GM20000 (cell line): ENCODE data around the gene CLDN24.

ENCODE experiments used
- DNase-seq: peaks from one replicate; pipeline ENCODE4 v3.0.0; 2012; ENCODE audit warnings: low spot score
- TF ChIP-seq, protein P1 (sequence below): IDR thresholded peaks from 2 replicates; pipeline ENCODE4 v1.5.1; 2012; ENCODE audit warnings: mild to moderate bottlenecking, control low read depth; ENCODE audit errors: extremely low read depth, missing control alignments

The CLDN24 gene

DNA sequence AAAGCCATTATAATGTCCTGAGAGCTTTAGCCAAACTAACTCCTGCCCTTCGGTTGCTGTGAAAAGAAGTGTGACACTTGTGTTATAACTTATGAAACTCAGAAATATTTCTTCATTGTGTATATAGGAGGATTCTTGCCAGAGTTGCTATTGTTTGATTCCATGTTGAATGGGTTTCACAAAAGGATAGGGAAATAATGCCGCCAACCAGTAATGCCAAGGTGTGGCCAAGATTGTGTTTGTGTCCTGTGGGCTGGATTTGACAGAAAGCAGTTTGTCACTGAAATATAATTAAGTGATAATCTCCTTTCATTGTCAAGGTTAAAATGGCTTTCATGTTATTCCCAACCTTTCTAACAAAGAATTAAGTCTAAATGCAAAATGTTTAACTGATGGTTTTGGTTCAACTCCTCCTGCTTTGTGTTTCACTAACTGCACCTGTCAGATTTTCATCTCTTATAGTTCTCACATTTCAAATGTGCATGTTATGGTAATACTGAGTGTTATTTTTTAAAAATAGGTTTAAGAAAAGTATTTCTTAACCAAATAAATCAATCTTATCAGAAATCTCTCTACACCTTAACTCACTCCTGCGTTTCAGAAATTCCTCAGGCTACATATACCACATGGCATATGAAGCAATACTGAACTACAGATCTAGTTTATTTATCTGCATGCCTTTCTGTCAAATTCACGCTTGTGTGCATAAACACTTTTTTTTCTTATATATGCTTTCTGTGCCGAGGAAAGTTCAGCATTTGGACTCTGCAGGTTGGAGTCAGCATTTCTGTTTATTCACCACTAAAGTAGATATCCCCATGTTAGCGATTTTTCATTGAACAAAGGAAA lies 1.8 kb downstream of the CLDN24 start, which contains the start of gene CLDN22:
CLDN22 (minus strand) TSS at position 66 of the 849 bp plus-strand sequence; CDS start at position 8, 58 bp downstream.
- no peak for DNase-seq
- TF ChIP-seq, protein P1, sequence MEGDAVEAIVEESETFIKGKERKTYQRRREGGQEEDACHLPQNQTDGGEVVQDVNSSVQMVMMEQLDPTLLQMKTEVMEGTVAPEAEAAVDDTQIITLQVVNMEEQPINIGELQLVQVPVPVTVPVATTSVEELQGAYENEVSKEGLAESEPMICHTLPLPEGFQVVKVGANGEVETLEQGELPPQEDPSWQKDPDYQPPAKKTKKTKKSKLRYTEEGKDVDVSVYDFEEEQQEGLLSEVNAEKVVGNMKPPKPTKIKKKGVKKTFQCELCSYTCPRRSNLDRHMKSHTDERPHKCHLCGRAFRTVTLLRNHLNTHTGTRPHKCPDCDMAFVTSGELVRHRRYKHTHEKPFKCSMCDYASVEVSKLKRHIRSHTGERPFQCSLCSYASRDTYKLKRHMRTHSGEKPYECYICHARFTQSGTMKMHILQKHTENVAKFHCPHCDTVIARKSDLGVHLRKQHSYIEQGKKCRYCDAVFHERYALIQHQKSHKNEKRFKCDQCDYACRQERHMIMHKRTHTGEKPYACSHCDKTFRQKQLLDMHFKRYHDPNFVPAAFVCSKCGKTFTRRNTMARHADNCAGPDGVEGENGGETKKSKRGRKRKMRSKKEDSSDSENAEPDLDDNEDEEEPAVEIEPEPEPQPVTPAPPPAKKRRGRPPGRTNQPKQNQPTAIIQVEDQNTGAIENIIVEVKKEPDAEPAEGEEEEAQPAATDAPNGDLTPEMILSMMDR: no peak

DNA sequence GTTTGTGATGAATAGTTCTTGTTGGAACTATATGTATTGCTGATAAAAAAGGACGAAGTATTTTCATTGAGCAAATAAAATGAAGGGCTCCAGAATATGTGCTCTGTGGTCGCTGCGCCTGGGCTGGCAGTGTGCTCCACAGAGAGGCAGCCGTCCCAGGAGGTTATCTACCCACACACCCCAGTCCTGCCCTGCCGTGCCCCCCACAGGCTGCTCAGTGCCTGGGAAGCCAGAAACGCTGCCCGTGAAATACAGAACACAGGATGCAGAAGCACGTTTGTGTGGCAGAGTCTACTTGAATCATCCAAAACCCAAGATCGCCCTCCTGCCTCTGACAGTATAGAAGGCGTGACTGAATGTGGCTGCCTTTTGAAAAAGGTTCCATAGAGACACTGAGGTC lies 3.6 kb downstream of the CLDN24 start:
- TF ChIP-seq, protein P1: no peak
- DNase-seq: no peak

DNA sequence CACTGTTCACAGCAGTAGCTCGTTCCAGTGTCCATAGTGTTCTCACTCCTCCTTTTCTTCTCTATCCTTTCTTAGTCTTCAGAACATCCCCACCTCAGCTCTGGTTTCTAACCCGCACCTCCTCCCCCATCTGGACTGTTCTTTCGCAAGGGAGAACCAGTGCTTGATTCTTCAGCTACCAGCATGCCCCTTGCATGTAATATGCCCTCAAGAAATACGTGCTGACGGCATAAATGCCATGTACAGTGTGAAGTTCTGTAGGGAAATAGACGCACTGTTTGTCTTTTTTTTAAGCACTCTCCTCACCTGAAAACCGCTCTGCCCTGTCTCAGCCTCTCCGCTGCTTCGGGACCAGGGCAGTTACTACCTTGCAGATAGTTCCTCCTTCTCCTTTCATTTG lies 7.4 kb downstream of the CLDN24 start:
- no peak for DNase-seq
- TF ChIP-seq, protein P1: no peak

DNA sequence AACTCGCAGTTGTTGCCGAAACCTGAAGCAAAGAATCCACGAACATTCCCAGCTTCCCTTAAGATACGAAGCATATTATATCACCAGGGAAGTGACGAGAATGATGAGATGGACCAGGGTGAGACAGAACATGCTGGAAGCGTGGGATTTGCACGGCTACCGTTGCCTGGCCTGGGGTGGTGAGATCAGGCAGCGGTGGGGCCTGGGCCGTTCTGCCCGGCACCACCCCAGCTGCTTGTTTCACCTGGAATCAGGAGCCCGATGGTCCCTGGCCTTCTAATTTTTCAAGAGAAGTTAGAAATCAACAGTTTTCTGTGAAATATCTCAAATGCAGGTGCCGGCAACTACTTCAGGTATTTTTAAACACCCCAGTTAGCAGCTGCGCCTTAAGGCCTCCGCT lies 7.9 kb downstream of the CLDN24 start:
- TF ChIP-seq, protein P1: no peak
- DNase-seq: no peak

DNA sequence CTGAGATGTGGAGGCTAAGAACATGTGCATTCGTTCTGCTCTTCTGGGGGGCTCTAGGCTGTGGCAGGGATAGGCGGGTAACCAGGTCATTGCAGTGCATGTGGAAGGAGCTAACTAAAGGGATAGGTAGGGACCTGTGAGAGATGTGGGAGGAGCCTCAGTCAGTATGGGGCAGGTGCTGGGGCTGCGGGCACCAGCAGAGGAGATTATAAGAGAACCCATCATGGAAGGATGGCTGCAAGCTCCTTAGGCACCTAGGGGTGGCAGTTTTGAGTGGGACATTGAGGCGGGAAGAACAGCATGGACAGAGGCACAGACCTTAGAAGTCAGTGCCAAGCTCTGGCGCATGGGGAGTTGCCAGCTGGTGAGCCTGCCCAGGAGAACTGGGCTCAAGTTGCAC lies 9.4 kb downstream of the CLDN24 start:
- TF ChIP-seq, protein P1: no peak
- DNase-seq: no peak

DNA sequence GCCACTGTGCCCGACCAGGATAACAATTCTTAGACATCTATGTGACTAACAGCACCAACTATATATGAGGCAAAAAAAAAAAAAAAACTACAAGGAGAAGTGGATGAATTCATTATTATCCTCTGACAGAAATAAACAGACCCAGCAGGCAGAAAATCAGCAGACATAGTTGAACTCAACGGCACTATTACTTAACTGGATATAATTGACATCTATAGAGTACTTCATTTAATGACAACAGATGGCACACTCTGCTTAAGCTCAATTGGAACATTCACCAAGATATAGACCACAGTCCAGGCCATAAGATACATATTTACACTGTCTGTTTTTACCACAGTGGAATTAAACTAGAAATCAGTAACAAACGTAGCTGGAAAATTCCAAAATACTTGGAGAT lies 15.4 kb downstream of the CLDN24 start:
- TF ChIP-seq, protein P1: no peak
- DNase-seq: no peak

DNA sequence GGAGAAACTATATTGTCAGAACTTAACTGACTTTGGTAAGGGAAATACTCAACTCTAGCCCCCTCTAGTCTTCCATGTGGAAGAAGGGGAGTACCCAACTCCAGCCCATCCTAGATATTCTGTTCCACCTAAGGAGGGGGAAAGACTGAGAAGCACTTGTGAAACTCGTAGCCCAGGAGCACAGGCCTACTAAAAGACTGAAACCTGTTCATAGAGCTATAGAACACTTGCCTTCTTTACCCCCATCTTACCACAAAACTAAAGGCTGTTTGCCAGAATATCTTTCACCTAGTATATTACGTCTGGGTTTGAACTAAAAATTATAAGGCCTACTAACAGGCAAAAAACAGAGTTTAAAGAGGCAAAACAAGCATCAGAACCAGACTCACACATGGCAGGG lies 17.7 kb downstream of the CLDN24 start:
- TF ChIP-seq, protein P1: no peak
- no peak for DNase-seq
